GM23248 (cell line): ENCODE results near the gene TMEM163. TPM values are rescaled to one million over a fixed set of nuclear protein-coding genes. Genes with fewer than 3 reads are reported as not detected.

Experiments used
- DNase-seq: peaks from one replicate; pipeline ENCODE4 v3.0.0-alpha.2; 2015
- H2AFZ ChIP-seq: fragments of 200-600 bp; sonication (generic); 2 replicates; pipeline ENCODE4 v1.6.1; 2016; ENCODE audit warnings: antibody characterized with exemption
- H3F3A ChIP-seq: fragments of 200-600 bp; sonication (generic); 2 replicates; pipeline ENCODE4 v1.6.1; 2016; ENCODE audit warnings: mild to moderate bottlenecking, antibody characterized with exemption, mixed run types; ENCODE audit not compliant: insufficient read depth
- H3K27ac ChIP-seq: fragments of 200-600 bp; sonication (generic); 2 replicates; pipeline ENCODE4 v1.5.1; 2016; ENCODE audit warnings: mild to moderate bottlenecking
- H3K27me3 ChIP-seq: fragments of 200-600 bp; sonication (generic); replicated peaks from 2 replicates; pipeline ENCODE4 v1.6.1; 2016; ENCODE audit warnings: mild to moderate bottlenecking; ENCODE audit not compliant: insufficient read depth
- H3K36me3 ChIP-seq: fragments of 200-600 bp; sonication (generic); 2 replicates; pipeline ENCODE4 v1.6.1; 2016; ENCODE audit warnings: low read depth, mild to moderate bottlenecking
- H3K4me1 ChIP-seq: fragments of 200-600 bp; sonication (generic); 2 replicates; pipeline ENCODE4 v1.6.1; 2016; ENCODE audit warnings: mild to moderate bottlenecking; ENCODE audit not compliant: insufficient read depth
- H3K4me2 ChIP-seq: fragments of 200-600 bp; sonication (generic); one replicate; pipeline ENCODE4 v1.6.1; 2016; ENCODE audit warnings: mild to moderate bottlenecking; ENCODE audit not compliant: unreplicated experiment
- H3K4me3 ChIP-seq: fragments of 200-600 bp; sonication (generic); 2 replicates; pipeline ENCODE4 v1.5.1; 2016; ENCODE audit warnings: mild to moderate bottlenecking
- H3K79me2 ChIP-seq: fragments of 200-600 bp; sonication (generic); 2 replicates; pipeline ENCODE4 v1.6.1; 2016; ENCODE audit warnings: mild to moderate bottlenecking; ENCODE audit not compliant: insufficient read depth
- H3K9ac ChIP-seq: fragments of 200-600 bp; sonication (generic); 2 replicates; pipeline ENCODE4 v1.6.1; 2016; ENCODE audit warnings: mild to moderate bottlenecking
- H3K9me2 ChIP-seq: fragments of 200-600 bp; sonication (generic); 2 replicates; pipeline ENCODE4 v1.6.1; 2016; ENCODE audit warnings: mixed run types, mild to moderate bottlenecking, moderate library complexity; ENCODE audit not compliant: insufficient read depth
- H3K9me3 ChIP-seq: fragments of 200-600 bp; sonication (generic); one replicate; pipeline ENCODE4 v1.6.1; 2017; ENCODE audit warnings: low read depth
- H4K20me1 ChIP-seq: fragments of 200-600 bp; sonication (generic); 2 replicates; pipeline ENCODE4 v1.6.0; 2016; ENCODE audit not compliant: insufficient read depth
- EZH2 ChIP-seq: fragments of 200-600 bp; sonication (generic); IDR thresholded peaks from 2 replicates; pipeline ENCODE4 v1.6.1; 2018; ENCODE audit warnings: antibody characterized with exemption, mild to moderate bottlenecking; ENCODE audit not compliant: insufficient read depth, poor library complexity, severe bottlenecking
- EZH2phosphoT487 ChIP-seq: fragments of 200-600 bp; sonication (generic); IDR thresholded peaks from 2 replicates; pipeline ENCODE4 v1.6.1; 2018; ENCODE audit warnings: antibody characterized with exemption, moderate library complexity, mild to moderate bottlenecking, low read depth; ENCODE audit not compliant: insufficient read depth
- WGBS, 2 experiments: methylation state at CpG; one replicate each; pipeline ENCODE4 v1.1.6; 2015 to 2017; ENCODE audit warnings: low lambda C conversion rate in 2 of 2, low coverage in 1 of 2; ENCODE audit errors: missing lambda C conversion rate in 2 of 2; 5-methylcytosine and 5-hydroxymethylcytosine counted together
- in situ Hi-C: fragments of 300-500 bp; cut with MboI; formaldehyde crosslinking; loops from 2 replicates; pipeline ENCODE4 v1.15.0; 2020
- polyA plus RNA-seq: library from polyadenylated mRNA; unstranded; fragments of >200 nt; fragmentation: Nextera tagmentation; extraction: Ambion mirVana; gene quantifications from 2 replicates; pipeline ENCODE4 v1.2.1, GENCODE V29; 2016
- total RNA-seq: library from RNA; depleted of rRNA; stranded (reverse); fragments of >200 nt; shearing (Covaris generic); gene quantifications from 2 replicates; pipeline ENCODE4 v1.2.3, GENCODE V29; 2014

TMEM163 gene
- total and polyA plus RNA-seq, 2 experiments from 2014 or later, result not detected

DNA sequence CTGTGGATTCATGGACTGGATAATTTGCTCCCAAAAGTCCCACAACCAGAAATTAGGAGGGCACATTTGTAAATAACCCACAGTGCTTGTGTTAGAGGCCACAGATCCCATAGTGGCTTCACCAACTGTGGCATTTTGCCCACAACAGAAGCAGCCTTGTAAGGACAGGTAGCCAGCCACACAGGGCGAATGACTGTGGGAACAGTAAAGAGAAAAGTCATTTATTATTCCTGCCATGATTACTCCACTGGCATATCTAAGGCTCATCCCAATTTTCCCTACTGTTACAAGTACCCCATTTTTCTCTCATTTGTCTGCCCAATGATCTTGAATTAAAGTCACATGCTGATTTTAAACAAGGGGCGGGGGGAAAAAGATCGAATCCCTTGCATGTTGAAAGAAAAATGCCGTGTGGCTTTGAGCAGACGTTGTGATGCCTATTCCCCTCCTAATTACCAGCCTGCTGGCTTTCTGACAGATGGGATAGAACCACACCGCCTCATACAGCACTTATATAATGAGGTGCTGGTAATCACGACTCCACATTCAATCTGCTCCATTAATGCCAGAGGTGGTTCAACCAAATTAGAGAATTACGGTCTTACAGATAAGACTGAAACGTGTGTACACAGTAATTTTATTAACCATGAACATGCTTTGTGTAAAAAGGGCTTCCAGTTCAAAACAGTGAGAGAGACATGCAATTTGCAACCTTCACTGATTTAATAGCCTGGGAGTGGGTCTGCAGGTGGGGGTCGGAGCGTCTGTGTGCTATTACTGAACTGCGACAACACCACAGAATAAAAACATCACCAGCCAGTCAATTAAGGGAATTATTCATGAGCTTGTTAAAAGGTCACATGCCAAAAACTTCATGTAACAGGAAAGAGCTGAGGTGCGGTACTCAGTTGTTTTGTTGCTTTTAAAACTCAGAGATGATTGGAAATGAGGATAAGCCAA lies 196.0 kb downstream of the TMEM163 start:
- 5 to 8% methylated on average over 13 of the region's 13 CpGs for WGBS, 2 experiments
- in situ Hi-C loops, result no loop called here
- H2AFZ ChIP-seq, result no peak overlapping the region

DNA sequence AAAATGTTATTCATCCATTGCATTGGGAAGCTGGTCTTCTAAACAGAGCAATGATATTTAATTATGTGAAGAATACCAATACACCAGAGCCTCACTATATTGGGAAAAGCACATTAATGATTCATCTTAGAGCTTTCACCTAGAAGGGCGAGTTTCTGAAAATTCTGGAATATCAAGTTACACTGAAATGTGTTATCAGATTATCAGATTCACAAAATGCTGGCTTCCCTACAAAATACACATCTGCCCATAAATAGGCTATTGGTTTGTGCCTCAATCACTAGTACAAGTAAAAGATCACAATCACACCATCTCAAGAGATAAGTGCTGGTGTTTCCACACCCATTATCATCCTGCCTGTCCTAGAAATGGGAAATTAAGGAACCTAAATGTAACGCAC lies 200.7 kb downstream of the TMEM163 start:
- no peaks in the 10 kb centered on the region for H3K36me3 ChIP-seq
- TF ChIP-seq EZH2phosphoT487, result no peak
- TF ChIP-seq EZH2, result no peak
- no peak overlapping the region for H3K4me2 ChIP-seq
- no peaks in the 10 kb centered on the region for H4K20me1 ChIP-seq
- H3F3A ChIP-seq, result no peaks in the 10 kb centered on the region
- H3K9me3 ChIP-seq, result no peaks in the 10 kb centered on the region
- H3K4me1 ChIP-seq, result no peaks in the 10 kb centered on the region
- H3K27ac ChIP-seq, result no peak overlapping the region
- WGBS, 2 experiments, result 18 to 27% methylated on average over 2 of the region's 2 CpGs
- no peak for DNase-seq
- in situ Hi-C loops, result no loop called here
- no peaks in the 10 kb centered on the region for H3K79me2 ChIP-seq
- no peaks in the 10 kb centered on the region for H3K27me3 ChIP-seq
- H3K9ac ChIP-seq, result no peak overlapping the region
- H3K9me2 ChIP-seq, result no peaks in the 10 kb centered on the region
- no peak overlapping the region for H3K4me3 ChIP-seq
- H2AFZ ChIP-seq, result no peak overlapping the region

More for the DNA sequence above, 196.0 kb downstream of the TMEM163 start:
- Histone ChIP-seq H3K79me2 (no peaks in the 10 kb centered on the region), H3K36me3 (no peaks in the 10 kb centered on the region), H3K27ac (no peak overlapping the region), H3K4me2 (no peak overlapping the region), H3K9me3 (no peaks in the 10 kb centered on the region), H3K9me2 (no peaks in the 10 kb centered on the region), H3K27me3 (no peaks in the 10 kb centered on the region; the same call in 1 of the 2 replicates), H4K20me1 (no peaks in the 10 kb centered on the region), H3K4me3 (no peak overlapping the region), H3K4me1 (no peaks in the 10 kb centered on the region), H3K9ac (no peak overlapping the region), H3F3A (no peaks in the 10 kb centered on the region)
- no peak for TF ChIP-seq EZH2
- no peak for TF ChIP-seq EZH2phosphoT487
- DNase-seq, result no peak

DNA sequence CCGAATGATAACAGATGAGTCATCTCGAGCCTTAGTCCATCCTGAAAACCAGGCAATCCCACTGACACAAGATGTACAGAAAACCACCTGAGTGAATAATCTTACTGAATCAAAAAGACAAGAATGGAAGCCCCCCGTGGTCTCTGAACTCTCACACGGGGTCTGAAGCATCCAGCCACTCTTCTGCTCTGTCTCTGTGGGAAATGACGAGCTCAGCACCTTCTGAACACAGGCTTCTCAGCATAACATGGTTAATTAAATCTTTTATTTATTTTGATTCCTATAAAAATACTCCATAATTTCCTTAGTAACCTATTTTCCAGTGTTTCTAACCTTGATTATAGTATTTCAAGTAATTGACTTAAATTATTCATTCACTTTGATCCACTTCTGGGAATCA lies 203.7 kb downstream of the TMEM163 start:
- Histone ChIP-seq H4K20me1 (no peaks in the 10 kb centered on the region), H3K9me2 (no peaks in the 10 kb centered on the region), H3K27ac (no peak overlapping the region), H3K27me3 (peaks cover 3% of the 10 kb centered on the region; the same call in 1 of the 2 replicates), H3K9me3 (no peaks in the 10 kb centered on the region), H3K4me3 (no peak overlapping the region), H3K36me3 (no peaks in the 10 kb centered on the region), H3K4me2 (no peak overlapping the region), H3F3A (no peaks in the 10 kb centered on the region), H3K9ac (no peak overlapping the region), H3K4me1 (no peaks in the 10 kb centered on the region), H2AFZ (no peak overlapping the region), H3K79me2 (no peaks in the 10 kb centered on the region)
- 12 to 16% methylated on average over 5 of the region's 5 CpGs for WGBS, 2 experiments
- TF ChIP-seq EZH2phosphoT487 (no peak), EZH2 (no peak)
- in situ Hi-C loops, result no loop called here
- no peak for DNase-seq

DNA sequence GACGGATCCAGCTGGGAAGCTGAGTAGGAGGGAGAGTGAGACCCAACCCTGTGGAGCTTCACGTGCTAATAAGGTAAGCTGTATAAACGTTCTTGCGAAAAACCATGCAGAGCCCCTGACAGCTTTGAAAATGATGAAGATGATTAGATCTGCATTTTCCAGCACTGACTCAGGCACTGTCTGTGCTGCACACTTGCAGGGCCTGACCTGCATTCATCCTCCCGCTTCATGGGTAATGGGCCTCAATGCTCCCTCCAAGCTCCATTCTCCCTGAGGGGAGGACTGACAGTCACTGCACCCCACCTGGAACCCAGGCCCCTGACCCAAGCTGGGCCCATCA lies 205.4 kb downstream of the TMEM163 start:
- Histone ChIP-seq H3K4me1 (no peaks in the 10 kb centered on the region), H3F3A (no peaks in the 10 kb centered on the region), H3K9ac (no peak overlapping the region), H3K4me3 (no peak overlapping the region), H3K9me2 (no peaks in the 10 kb centered on the region), H3K79me2 (no peaks in the 10 kb centered on the region), H4K20me1 (no peaks in the 10 kb centered on the region), H3K36me3 (no peaks in the 10 kb centered on the region), H2AFZ (no peak overlapping the region), H3K27me3 (peaks cover 3% of the 10 kb centered on the region; the same call in 1 of the 2 replicates), H3K9me3 (no peaks in the 10 kb centered on the region), H3K4me2 (no peak overlapping the region), H3K27ac (no peak overlapping the region)
- DNase-seq, result no peak
- in situ Hi-C loops, result no loop called here
- WGBS, 2 experiments, result 22 to 25% methylated on average over 5 of the region's 5 CpGs
- TF ChIP-seq EZH2 (no peak), EZH2phosphoT487 (no peak)
